HepG2 (cell line): ENCODE data around the gene IDUA. TPM values are rescaled to one million over a fixed set of nuclear protein-coding genes. Genes with fewer than 3 reads are reported as not detected.

ENCODE experiments used
- DNMT1 ChIP-seq: sonication (generic); formaldehyde crosslinking; IDR thresholded peaks from 2 replicates; pipeline ENCODE4 v1.5.1; 2020; ENCODE audit warnings: mild to moderate bottlenecking, missing genetic modification reagents
- ELF1 ChIP-seq: sonication (generic); formaldehyde crosslinking; IDR thresholded peaks from 2 replicates; pipeline ENCODE4 v1.4.0; 2020; ENCODE audit warnings: missing genetic modification reagents
- KDM5B ChIP-seq: sonication (generic); formaldehyde crosslinking; IDR thresholded peaks from 2 replicates; pipeline ENCODE4 v1.4.0; 2020; ENCODE audit warnings: missing genetic modification reagents, mild to moderate bottlenecking, borderline replicate concordance
- MYC ChIP-seq: sonication (generic); formaldehyde crosslinking; IDR thresholded peaks from 2 replicates; pipeline ENCODE4 v1.9.0; 2021; ENCODE audit warnings: missing genetic modification reagents, borderline replicate concordance
- SMC3 ChIP-seq: IDR thresholded peaks from 2 replicates; pipeline ENCODE4 v1.6.1; 2011; ENCODE audit warnings: low read length, improper control_type of control experiment
- SP5 ChIP-seq: IDR thresholded peaks from 2 replicates; pipeline ENCODE4 v1.6.1; 2016; ENCODE audit warnings: low read depth, borderline replicate concordance
- ZBTB8A ChIP-seq: sonication (generic); formaldehyde crosslinking; IDR thresholded peaks from 2 replicates; pipeline ENCODE4 v1.4.0; 2020; ENCODE audit warnings: mild to moderate bottlenecking, low read depth, missing genetic modification reagents, borderline replicate concordance
- ZFP90 ChIP-seq: sonication (generic); formaldehyde crosslinking; IDR thresholded peaks from 2 replicates; pipeline ENCODE4 v1.8.0; 2022; ENCODE audit warnings: missing genetic modification reagents, mild to moderate bottlenecking, inconsistent platforms, borderline replicate concordance
- ZNF446 ChIP-seq: sonication (generic); formaldehyde crosslinking; IDR thresholded peaks from 2 replicates; pipeline ENCODE4 v1.5.0; 2020; ENCODE audit warnings: mild to moderate bottlenecking, missing genetic modification reagents
- ZNF589 ChIP-seq: sonication (generic); formaldehyde crosslinking; conservative IDR thresholded peaks from 2 replicates; pipeline ENCODE4 v1.8.0; 2022; ENCODE audit warnings: mild to moderate bottlenecking, moderate library complexity, missing genetic modification reagents
- ZNF749 ChIP-seq: sonication (generic); formaldehyde crosslinking; IDR thresholded peaks from 2 replicates; pipeline ENCODE4 v1.8.0; 2022; ENCODE audit warnings: mild to moderate bottlenecking, missing genetic modification reagents, moderate library complexity, borderline replicate concordance
- polyA plus RNA-seq, 8 experiments: library from polyadenylated mRNA; depleted of rRNA in 3 of 8; stranded (reverse) in 7 of 8; unstranded in 1 of 8; fragments of >200 nt; fragmentation: Illumina TruSeq in 4 of 8; extraction: Trizol in 4 of 8; gene quantifications; 2 replicates each; pipeline versions ENCODE4 v1.2.1 to v1.2.3, GENCODE V29; 2011 to 2016; ENCODE audit warnings: low read depth in 4 of 8, missing spikeins in 1 of 8, mixed read lengths in 1 of 8; ENCODE audit not compliant: insufficient read depth in 1 of 8
- total RNA-seq, 5 experiments: library from RNA; depleted of rRNA; stranded (reverse); fragments of >200 nt; fragmentation: Illumina TruSeq; extraction: Trizol; gene quantifications; 2 replicates each; pipeline ENCODE4 v1.2.3, GENCODE V29; 2016; ENCODE audit warnings: low read depth in 1 of 5
- TF ChIP-seq, protein P1 (sequence below), 2 experiments: fragments of 450-650 bp in 1 of 2; sonication (generic) in 1 of 2; formaldehyde crosslinking in 1 of 2; IDR thresholded peaks; 2 replicates each; pipeline versions ENCODE4 v1.6.1 to v1.8.0; 2016 to 2022; ENCODE audit warnings: antibody characterized with exemption in 1 of 2, mild to moderate bottlenecking in 1 of 2, missing genetic modification reagents in 1 of 2
- TF ChIP-seq, protein P2 (sequence below): sonication (generic); formaldehyde crosslinking; IDR thresholded peaks from 2 replicates; pipeline ENCODE4 v1.9.0; 2021; ENCODE audit warnings: missing genetic modification reagents, borderline replicate concordance

Gene IDUA
- total and polyA plus RNA-seq, 2 of the 13 experiments (the other 11 are each of a cell fraction or from before 2014, with no cell fraction given), result 0.77 to 1.0 TPM

DNA sequence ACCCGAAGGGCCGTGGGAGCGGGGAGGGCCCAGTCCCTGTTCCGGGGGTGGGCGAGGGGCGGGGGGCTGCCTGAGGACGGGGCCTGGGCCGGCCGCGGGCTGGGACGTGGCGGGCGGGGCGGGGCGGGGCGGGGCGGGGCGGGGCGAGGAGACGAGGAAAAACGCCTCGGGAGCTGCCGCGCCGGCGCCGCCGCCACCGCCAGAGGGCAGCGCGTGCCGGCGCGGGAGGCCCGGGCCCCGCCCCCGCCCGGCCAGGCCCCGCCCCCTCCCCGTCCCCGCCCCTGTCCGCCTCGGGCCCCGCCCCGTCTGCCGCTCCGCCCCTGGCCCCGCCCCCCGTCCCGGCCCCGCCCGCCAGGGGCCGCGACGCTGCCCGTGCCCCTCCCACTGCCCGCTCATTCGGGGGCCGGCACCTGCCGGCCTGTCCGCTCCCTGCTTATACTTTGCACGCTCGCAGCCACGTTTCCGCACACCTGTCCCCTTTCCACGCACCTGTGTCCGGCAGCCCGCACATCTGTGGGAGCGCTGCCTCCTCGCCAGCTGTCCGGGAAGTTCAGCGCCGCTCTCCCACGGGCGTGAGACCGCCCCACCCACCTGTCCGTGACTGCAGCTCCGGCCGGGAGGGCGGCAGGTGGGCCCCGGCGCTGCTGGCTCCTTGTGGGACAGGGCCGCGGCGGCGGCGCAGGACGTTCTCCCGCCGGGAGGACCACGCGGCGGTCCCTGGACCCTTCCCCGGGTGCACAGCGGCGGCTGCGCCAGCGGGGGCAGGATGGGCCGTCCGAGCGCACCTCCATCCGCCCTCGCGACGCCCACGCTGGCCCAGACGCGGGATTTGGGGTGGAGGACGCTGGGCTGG, 22.9 kb downstream of the IDUA start (continued):
- TF ChIP-seq, protein P1, sequence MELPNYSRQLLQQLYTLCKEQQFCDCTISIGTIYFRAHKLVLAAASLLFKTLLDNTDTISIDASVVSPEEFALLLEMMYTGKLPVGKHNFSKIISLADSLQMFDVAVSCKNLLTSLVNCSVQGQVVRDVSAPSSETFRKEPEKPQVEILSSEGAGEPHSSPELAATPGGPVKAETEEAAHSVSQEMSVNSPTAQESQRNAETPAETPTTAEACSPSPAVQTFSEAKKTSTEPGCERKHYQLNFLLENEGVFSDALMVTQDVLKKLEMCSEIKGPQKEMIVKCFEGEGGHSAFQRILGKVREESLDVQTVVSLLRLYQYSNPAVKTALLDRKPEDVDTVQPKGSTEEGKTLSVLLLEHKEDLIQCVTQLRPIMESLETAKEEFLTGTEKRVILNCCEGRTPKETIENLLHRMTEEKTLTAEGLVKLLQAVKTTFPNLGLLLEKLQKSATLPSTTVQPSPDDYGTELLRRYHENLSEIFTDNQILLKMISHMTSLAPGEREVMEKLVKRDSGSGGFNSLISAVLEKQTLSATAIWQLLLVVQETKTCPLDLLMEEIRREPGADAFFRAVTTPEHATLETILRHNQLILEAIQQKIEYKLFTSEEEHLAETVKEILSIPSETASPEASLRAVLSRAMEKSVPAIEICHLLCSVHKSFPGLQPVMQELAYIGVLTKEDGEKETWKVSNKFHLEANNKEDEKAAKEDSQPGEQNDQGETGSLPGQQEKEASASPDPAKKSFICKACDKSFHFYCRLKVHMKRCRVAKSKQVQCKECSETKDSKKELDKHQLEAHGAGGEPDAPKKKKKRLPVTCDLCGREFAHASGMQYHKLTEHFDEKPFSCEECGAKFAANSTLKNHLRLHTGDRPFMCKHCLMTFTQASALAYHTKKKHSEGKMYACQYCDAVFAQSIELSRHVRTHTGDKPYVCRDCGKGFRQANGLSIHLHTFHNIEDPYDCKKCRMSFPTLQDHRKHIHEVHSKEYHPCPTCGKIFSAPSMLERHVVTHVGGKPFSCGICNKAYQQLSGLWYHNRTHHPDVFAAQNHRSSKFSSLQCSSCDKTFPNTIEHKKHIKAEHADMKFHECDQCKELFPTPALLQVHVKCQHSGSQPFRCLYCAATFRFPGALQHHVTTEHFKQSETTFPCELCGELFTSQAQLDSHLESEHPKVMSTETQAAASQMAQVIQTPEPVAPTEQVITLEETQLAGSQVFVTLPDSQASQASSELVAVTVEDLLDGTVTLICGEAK (IDR thresholded peaks at IDR 0.05), result no peak
- TF ChIP-seq, protein P1 (CRISPR knock-in tag; IDR thresholded peaks at IDR 0.05), result no peak
- TF ChIP-seq DNMT1 (peak; percentile 86), ZNF589 (peak; percentile 64; the same call in 1 of the 2 replicates), ZNF446 (CRISPR knock-in tag) (peak; percentile 12; the same call in 1 of the 2 replicates), SP5 (peak; percentile 42; the same call in 1 of the 2 replicates), MYC (CRISPR knock-in tag) (peak; percentile 28; the same call in 1 of the 2 replicates), ZFP90 (peak; percentile 47; the same call in 1 of the 2 replicates), ZNF749 (peak; percentile 56; the same call in 1 of the 2 replicates), ZBTB8A (CRISPR knock-in tag) (no peak), SMC3 (no peak), ELF1 (no peak), KDM5B (CRISPR knock-in tag) (peak; percentile 23; the same call in 1 of the 2 replicates)
- TF ChIP-seq, protein P2, sequence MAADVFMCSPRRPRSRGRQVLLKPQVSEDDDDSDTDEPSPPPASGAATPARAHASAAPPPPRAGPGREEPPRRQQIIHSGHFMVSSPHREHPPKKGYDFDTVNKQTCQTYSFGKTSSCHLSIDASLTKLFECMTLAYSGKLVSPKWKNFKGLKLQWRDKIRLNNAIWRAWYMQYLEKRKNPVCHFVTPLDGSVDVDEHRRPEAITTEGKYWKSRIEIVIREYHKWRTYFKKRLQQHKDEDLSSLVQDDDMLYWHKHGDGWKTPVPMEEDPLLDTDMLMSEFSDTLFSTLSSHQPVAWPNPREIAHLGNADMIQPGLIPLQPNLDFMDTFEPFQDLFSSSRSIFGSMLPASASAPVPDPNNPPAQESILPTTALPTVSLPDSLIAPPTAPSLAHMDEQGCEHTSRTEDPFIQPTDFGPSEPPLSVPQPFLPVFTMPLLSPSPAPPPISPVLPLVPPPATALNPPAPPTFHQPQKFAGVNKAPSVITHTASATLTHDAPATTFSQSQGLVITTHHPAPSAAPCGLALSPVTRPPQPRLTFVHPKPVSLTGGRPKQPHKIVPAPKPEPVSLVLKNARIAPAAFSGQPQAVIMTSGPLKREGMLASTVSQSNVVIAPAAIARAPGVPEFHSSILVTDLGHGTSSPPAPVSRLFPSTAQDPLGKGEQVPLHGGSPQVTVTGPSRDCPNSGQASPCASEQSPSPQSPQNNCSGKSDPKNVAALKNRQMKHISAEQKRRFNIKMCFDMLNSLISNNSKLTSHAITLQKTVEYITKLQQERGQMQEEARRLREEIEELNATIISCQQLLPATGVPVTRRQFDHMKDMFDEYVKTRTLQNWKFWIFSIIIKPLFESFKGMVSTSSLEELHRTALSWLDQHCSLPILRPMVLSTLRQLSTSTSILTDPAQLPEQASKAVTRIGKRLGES (CRISPR knock-in tag), result no peak
